NB4 (cell line): ENCODE measurements around the gene NTPCR.

ENCODE experiments used
- POLR2A ChIP-seq: IDR thresholded peaks from 2 replicates; pipeline ENCODE4 v1.6.1; 2011; ENCODE audit warnings: mild to moderate bottlenecking; ENCODE audit not compliant: insufficient read length; ENCODE audit errors: extremely low read depth
- TF ChIP-seq, protein P1 (sequence below): IDR thresholded peaks from one replicate; pipeline ENCODE4 v1.5.1; 2012; ENCODE audit warnings: low read depth, low read length

DNA sequence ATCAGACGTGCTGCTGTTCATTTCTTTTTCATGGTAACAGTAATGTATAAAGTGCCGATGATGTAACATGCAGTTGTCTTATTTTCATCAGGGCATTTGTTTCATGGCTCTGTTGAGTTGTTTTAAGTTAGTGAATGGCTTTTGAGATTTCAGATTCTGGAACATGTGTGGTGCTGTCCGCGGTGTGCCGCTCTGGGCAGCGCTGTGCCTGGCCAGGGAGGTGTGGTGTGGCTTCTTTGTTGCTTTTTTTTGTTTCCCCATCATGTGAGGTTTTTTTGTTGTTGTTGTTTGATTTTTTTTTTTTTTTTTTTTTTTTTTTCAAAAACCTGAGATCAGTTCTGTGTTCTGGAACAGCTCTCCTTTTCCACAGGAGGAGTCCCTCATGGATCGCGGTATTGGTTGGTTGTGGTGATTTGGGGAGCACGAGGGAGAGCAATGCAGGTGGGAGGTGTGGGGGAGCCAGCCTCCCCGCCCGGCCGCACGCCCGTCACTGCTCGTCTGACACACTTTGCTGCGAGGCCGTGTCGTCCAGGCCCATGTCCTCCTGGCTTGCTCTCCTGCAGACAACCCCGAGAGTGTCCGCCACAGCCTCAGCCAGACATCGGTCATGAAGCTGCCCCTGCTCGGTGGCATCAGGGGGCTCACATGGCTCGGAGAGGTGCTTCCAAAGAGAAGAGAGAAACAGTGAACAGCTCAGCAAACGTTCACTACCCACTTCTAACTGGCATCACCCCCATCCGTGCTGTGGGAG lies 33.6 kb downstream of the NTPCR start:
- TF ChIP-seq, protein P1, sequence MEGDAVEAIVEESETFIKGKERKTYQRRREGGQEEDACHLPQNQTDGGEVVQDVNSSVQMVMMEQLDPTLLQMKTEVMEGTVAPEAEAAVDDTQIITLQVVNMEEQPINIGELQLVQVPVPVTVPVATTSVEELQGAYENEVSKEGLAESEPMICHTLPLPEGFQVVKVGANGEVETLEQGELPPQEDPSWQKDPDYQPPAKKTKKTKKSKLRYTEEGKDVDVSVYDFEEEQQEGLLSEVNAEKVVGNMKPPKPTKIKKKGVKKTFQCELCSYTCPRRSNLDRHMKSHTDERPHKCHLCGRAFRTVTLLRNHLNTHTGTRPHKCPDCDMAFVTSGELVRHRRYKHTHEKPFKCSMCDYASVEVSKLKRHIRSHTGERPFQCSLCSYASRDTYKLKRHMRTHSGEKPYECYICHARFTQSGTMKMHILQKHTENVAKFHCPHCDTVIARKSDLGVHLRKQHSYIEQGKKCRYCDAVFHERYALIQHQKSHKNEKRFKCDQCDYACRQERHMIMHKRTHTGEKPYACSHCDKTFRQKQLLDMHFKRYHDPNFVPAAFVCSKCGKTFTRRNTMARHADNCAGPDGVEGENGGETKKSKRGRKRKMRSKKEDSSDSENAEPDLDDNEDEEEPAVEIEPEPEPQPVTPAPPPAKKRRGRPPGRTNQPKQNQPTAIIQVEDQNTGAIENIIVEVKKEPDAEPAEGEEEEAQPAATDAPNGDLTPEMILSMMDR = no peak
- no peak for TF ChIP-seq POLR2A
